GM19468 (cell line): ENCODE data around the gene NUDT16.
A peak's percentile ranks its signal among the peaks of the same experiment; 100 is the strongest.
"Not testable (repeated sequence)": the region's sequence is repeated elsewhere in the genome, so short reads cannot be mapped to it uniquely, and the experiment has no call there.

ENCODE experiments used
- ATAC-seq: cut with Tn5 transposase; IDR thresholded peaks from one replicate; pipeline ENCODE4 v1.9.1; 2021; ENCODE audit warnings: mild to moderate bottlenecking, moderate library complexity, moderate number of reproducible peaks; ENCODE audit not compliant: unreplicated experiment; ENCODE audit errors: extremely low read depth

Gene NUDT16

GRCh38 chr3:131381445-131382291, at the start of gene NUDT16:
TSS of gene NUDT16 (plus strand) at chr3:131381774. CDS start at chr3:131381805, 31 bp downstream.
- ATAC-seq = peak; percentile 98

- ATAC-seq = no peak
Measured at GRCh38 chr3:131338948-131339640, 42.5 kb upstream of the NUDT16 start.

- no peak for ATAC-seq
Measured at GRCh38 chr3:131341761-131342160, 39.8 kb upstream of the NUDT16 start.

GRCh38 chr3:131348911-131349310, 32.7 kb upstream of the NUDT16 start:
- ATAC-seq = no peak

GRCh38 chr3:131349454-131349853, 32.1 kb upstream of the NUDT16 start:
- no peak for ATAC-seq

GRCh38 chr3:131349946-131350347, 31.6 kb upstream of the NUDT16 start:
- no peak for ATAC-seq

- no peak for ATAC-seq
Measured at GRCh38 chr3:131350506-131350905, 31.1 kb upstream of the NUDT16 start.

- ATAC-seq = no peak
Measured at GRCh38 chr3:131353016-131353877, 28.3 kb upstream of the NUDT16 start.

GRCh38 chr3:131353986-131354385, 27.6 kb upstream of the NUDT16 start:
- ATAC-seq = no peak

GRCh38 chr3:131356006-131356595, 25.5 kb upstream of the NUDT16 start:
- no peak for ATAC-seq

GRCh38 chr3:131357275-131357674, 24.3 kb upstream of the NUDT16 start:
- no peak for ATAC-seq

GRCh38 chr3:131360191-131360755, 21.3 kb upstream of the NUDT16 start:
- no peak for ATAC-seq

GRCh38 chr3:131361066-131361463, 20.5 kb upstream of the NUDT16 start:
- ATAC-seq = not testable (repeated sequence)

GRCh38 chr3:131361464-131362421, 19.8 kb upstream of the NUDT16 start:
- ATAC-seq = peak; percentile 42

- ATAC-seq = no peak
Measured at GRCh38 chr3:131363275-131363674, 18.3 kb upstream of the NUDT16 start.

- no peak for ATAC-seq
Measured at GRCh38 chr3:131370935-131371687, 10.5 kb upstream of the NUDT16 start.

GRCh38 chr3:131371688-131372066, 9.9 kb upstream of the NUDT16 start:
- no peak for ATAC-seq

GRCh38 chr3:131374741-131375140, 6.8 kb upstream of the NUDT16 start:
- ATAC-seq = no peak
